Kidney (tissue), 14 donors: ENCODE measurements around the gene MAN2A2. TPM values are rescaled to one million over a fixed set of nuclear protein-coding genes. Genes with fewer than 3 reads are reported as not detected.

Experiments
- DNase-seq, 5 donors: peaks; one replicate each; pipeline ENCODE4 v3.0.0-alpha.2; 2013 to 2020
- FAIRE-seq: peaks from 2 replicates; lab custom pipeline; 2012; peaks lifted over from hg19 to GRCh38; lab: Jason Lieb, UNC
- H3K27ac ChIP-seq, 2 donors: one replicate each; pipeline ENCODE4 v1.7.0; 2013; ENCODE audit warnings: low read depth in 2 of 2, low read length in 2 of 2, inconsistent platforms in 1 of 2
- H3K27me3 ChIP-seq: one replicate; pipeline ENCODE4 v1.7.1; 2013; ENCODE audit warnings: low read length, inconsistent platforms; ENCODE audit not compliant: control insufficient read depth, insufficient read depth
- H3K36me3 ChIP-seq, 3 donors: one replicate each; pipeline versions ENCODE4 v1.7.0 to v1.7.1; 2013; ENCODE audit warnings: low read length in 3 of 3, control low read depth in 1 of 3, inconsistent platforms in 1 of 3; ENCODE audit not compliant: insufficient read depth in 3 of 3, control insufficient read depth in 2 of 3
- H3K4me1 ChIP-seq, 3 donors: one replicate each; pipeline versions ENCODE4 v1.7.0 to v1.7.1; 2013; ENCODE audit warnings: low read length in 3 of 3, inconsistent platforms in 1 of 3, low read depth in 1 of 3; ENCODE audit not compliant: control insufficient read depth in 2 of 3, insufficient read depth in 2 of 3
- H3K4me3 ChIP-seq, 3 donors: one replicate each; pipeline versions ENCODE4 v1.7.0 to v1.8.1; 2013; ENCODE audit warnings: low read length in 3 of 3, control low read depth in 1 of 3, inconsistent platforms in 1 of 3
- H3K9ac ChIP-seq, 3 donors: one replicate each; pipeline versions ENCODE4 v1.7.0 to v1.7.1; 2013; ENCODE audit warnings: low read length in 3 of 3, control low read depth in 1 of 3, inconsistent platforms in 1 of 3
- H3K9me3 ChIP-seq, 3 donors: one replicate each; pipeline versions ENCODE4 v1.7.0 to v1.7.1; 2013; ENCODE audit warnings: low read length in 3 of 3, control low read depth in 1 of 3, inconsistent platforms in 1 of 3; ENCODE audit not compliant: control insufficient read depth in 2 of 3, insufficient read depth in 1 of 3
- CTCF ChIP-seq: IDR thresholded peaks from 3 replicates; pipeline ENCODE4 v1.5.1; 2012; ENCODE audit warnings: mild to moderate bottlenecking, moderate library complexity, borderline replicate concordance; ENCODE audit not compliant: insufficient read depth; ENCODE audit errors: extremely low read depth
- intact Hi-C: fragments of 100-400 bp; cut with DNase I; formaldehyde crosslinking; loops from one replicate; pipeline ENCODE4 v1.11.1; 2022
- polyA plus RNA-seq: library from polyadenylated mRNA; stranded (reverse); fragments of 350-450 nt; fragmentation: Illumina TruSeq; extraction: RNeasy Lipid Tissue Mini Kit (QIAGEN cat#74804); gene quantifications from one replicate; pipeline ENCODE4 v1.2.3, GENCODE V29; 2014; ENCODE audit warnings: low read depth, low replicate concordance; ENCODE audit not compliant: insufficient read depth
- total RNA-seq: library from RNA; stranded (reverse); fragmentation: NEBNext Ultra II Directional; extraction: Animal tissue kit (Norgen Biotek cat#: 25700); gene quantifications from one replicate; pipeline ENCODE4 v1.2.1, GENCODE V29; 2021
- donor health status: control.
- donor health status: control.
- donor health status: control.
- donor health status: control.
- donor health status: control.
- donor health status: DM: yes; HTN: yes; CAD: no.
- donor health status: Normal renal cell carcinoma (clear cell type).

Gene MAN2A2
- total and polyA plus RNA-seq, 2 donors from 2014 or later: 11.4 to 56.3 TPM

GRCh38 chr15:90959028-90959595 lies 56.0 kb downstream of the MAN2A2 start:
- H3K4me3 ChIP-seq: no peak overlapping the region
- H3K36me3 ChIP-seq: no peaks in the 10 kb centered on the region
- no peaks in the 10 kb centered on the region for H3K27me3 ChIP-seq
- no peak overlapping the region for H3K9ac ChIP-seq
- no peak overlapping the region for H3K27ac ChIP-seq
- no peak for TF ChIP-seq CTCF
- DNase-seq (peak in 1 of 5 donors; percentile 11), FAIRE-seq (no peak)
- H3K9me3 ChIP-seq: no peaks in the 10 kb centered on the region
- peaks cover 0 to 12% (median 5%) of the 10 kb centered on the region in 3 donors for H3K4me1 ChIP-seq
- intact Hi-C loops: no loop called here

- TF ChIP-seq CTCF: no peak
- H3K27ac ChIP-seq: no peak overlapping the region
- DNase-seq (no peak), FAIRE-seq (no peak)
- peaks cover 0 to 12% (median 5%) of the 10 kb centered on the region in 3 donors for H3K4me1 ChIP-seq
- no peak overlapping the region for H3K4me3 ChIP-seq
- H3K36me3 ChIP-seq: no peaks in the 10 kb centered on the region
- intact Hi-C loops: no loop called here
- H3K27me3 ChIP-seq: no peaks in the 10 kb centered on the region
- no peaks in the 10 kb centered on the region for H3K9me3 ChIP-seq
- H3K9ac ChIP-seq: no peak overlapping the region
These were observed 56.8 kb downstream of the MAN2A2 start for GRCh38 chr15:90959894-90960293.

GRCh38 chr15:90960298-90961091 lies 57.4 kb downstream of the MAN2A2 start:
- Histone ChIP-seq H3K4me3 (no peak overlapping the region), H3K9ac (no peak overlapping the region), H3K36me3 (no peaks in the 10 kb centered on the region), H3K4me1 (peaks cover 0 to 8% (median 5%) of the 10 kb centered on the region in 3 donors), H3K9me3 (no peaks in the 10 kb centered on the region), H3K27ac (no peak overlapping the region), H3K27me3 (no peaks in the 10 kb centered on the region)
- DNase-seq (no peak), FAIRE-seq (no peak)
- no peak for TF ChIP-seq CTCF
- intact Hi-C loops: no loop called here
